Naive thymus-derived CD8-positive, alpha-beta T cell (primary cell): ENCODE measurements around the gene NT5C1A. TPM values are rescaled to one million over a fixed set of nuclear protein-coding genes. Genes with fewer than 3 reads are reported as not detected.

Experiments
- ATAC-seq, 2 donors: fragments of 150-1000 bp; cut with Tn5 transposase in 1 of 2; sonication (Bioruptor Pico), chemical (Tn5 transposase) in 1 of 2; 1 replicate in 1 of 2; 2 replicates in 1 of 2; pipeline ENCODE4 v1.10.0; 2021; ENCODE audit warnings: mild to moderate bottlenecking in 2 of 2, moderate library complexity in 2 of 2
- POLR2A ChIA-PET: fragments of 350-600 bp; sonication (Branson Sonifier 250); formaldehyde crosslinking; loops from one replicate; lab custom pipeline; 2021; ENCODE audit warnings: antibody characterized with exemption; lab: Charles Lee
- DNase-seq, 10 donors: peaks; one replicate each; pipeline versions ENCODE4 v3.0.0 to v3.0.0-alpha.2; 2020 to 2022
- H3K27ac Mint-ChIP-seq, 10 donors: one replicate each; pipeline ENCODE4 v1.8.0; 2020 to 2022; ENCODE audit warnings: mild to moderate bottlenecking in 10 of 10, mixed read lengths in 10 of 10, moderate library complexity in 4 of 10, inconsistent platforms in 1 of 10
- H3K27me3 Mint-ChIP-seq, 5 donors: one replicate each; pipeline ENCODE4 v1.8.0; 2021 to 2022; ENCODE audit warnings: mixed read lengths in 5 of 5
- H3K36me3 Mint-ChIP-seq, 3 donors: one replicate each; pipeline ENCODE4 v1.8.0; 2020 to 2022; ENCODE audit warnings: mixed read lengths in 3 of 3, mild to moderate bottlenecking in 2 of 3, inconsistent platforms in 1 of 3
- H3K4me1 Mint-ChIP-seq, 4 donors: one replicate each; pipeline ENCODE4 v1.8.0; 2021 to 2022; ENCODE audit warnings: mixed read lengths in 4 of 4
- H3K4me3 Mint-ChIP-seq, 10 donors: one replicate each; pipeline ENCODE4 v1.8.0; 2020 to 2022; ENCODE audit warnings: mild to moderate bottlenecking in 10 of 10, mixed read lengths in 10 of 10, moderate library complexity in 6 of 10, inconsistent platforms in 1 of 10
- H3K9me3 Mint-ChIP-seq, 9 donors: one replicate each; pipeline ENCODE4 v1.8.0; 2020 to 2022; ENCODE audit warnings: mixed read lengths in 9 of 9, mild to moderate bottlenecking in 3 of 9, inconsistent platforms in 1 of 9, moderate library complexity in 1 of 9
- polyA plus RNA-seq, 3 donors: library from polyadenylated mRNA; unstranded; fragments of 300-500 nt; fragmentation: Illumina TruSeq; gene quantifications; one replicate each; pipeline ENCODE4 v1.2.3, GENCODE V29; 2021
- total RNA-seq, 8 experiments: library from RNA in 2 of 8; stranded (reverse) in 2 of 8; gene quantifications; one replicate each; pipeline ENCODE4 v1.2.3 and lab custom pipeline; 2021 to 2026

NT5C1A gene
- total and polyA plus RNA-seq, 5 experiments from 2014 or later: 0.71 to 0.88 TPM; not detected in 3

DNA sequence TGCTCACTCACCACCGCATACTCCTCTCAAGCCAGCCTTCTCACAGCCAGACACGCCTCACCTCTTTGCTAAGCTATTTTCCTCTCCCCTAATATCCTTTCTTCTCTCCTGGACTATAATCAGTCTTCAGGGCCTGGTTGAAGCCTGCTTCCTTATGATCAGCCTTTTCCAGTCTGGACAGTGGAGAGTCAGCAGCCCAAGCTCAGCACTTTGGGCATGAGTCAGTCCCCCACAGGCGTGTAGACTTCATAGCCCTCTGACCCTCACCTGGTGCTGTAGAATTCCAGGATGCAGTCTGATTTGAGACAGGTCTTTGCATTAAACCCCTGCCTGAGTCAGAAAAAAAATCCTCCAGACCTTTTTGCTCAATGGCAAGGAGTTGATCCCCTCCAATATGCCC lies 16.8 kb upstream of the NT5C1A start:
- peak overlapping the region in 4 of 10 donors; percentile 25 to 69 (median 53) for H3K27ac Mint-ChIP-seq

DNA sequence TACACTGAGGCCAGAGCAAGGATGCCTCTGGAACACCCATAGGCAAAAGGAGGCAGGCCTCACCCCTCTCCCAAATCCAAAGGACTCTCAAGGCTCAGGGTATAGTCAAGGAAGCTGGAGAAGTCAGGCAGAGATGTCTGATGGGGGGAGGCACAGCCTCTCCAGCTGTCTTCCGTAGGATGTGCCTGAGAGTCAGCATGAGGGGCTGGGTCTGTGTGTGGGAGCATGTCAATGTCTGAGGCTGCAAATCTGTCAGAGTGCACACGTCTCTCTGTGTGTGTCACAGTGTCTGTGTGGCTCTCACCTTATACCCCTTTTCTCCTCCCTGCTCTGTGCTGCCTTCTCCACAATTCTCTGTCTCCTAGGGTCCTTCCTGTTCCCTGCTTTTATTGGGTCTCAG lies 15.3 kb upstream of the NT5C1A start:
- Mint-ChIP-seq H3K27me3 (peaks cover 2 to 32% (median 8%) of the 10 kb centered on the region in 5 donors), H3K36me3 (peaks cover 0 to 4% (median 0%) of the 10 kb centered on the region in 3 donors), H3K4me1 (peaks cover 29 to 50% (median 45%) of the 10 kb centered on the region in 4 donors), H3K4me3 (no peak overlapping the region), H3K9me3 (peaks cover 0 to 2% (median 0%) of the 10 kb centered on the region in 9 donors), H3K27ac (peak overlapping the region in 5 of 10 donors; percentile 3 to 81 (median 50))
- no peak for ATAC-seq
- POLR2A ChIA-PET: no interaction called here
- no peak for DNase-seq

More for the DNA sequence above, 16.8 kb upstream of the NT5C1A start:
- peaks cover 2 to 30% (median 8%) of the 10 kb centered on the region in 5 donors for H3K27me3 Mint-ChIP-seq
- H3K9me3 Mint-ChIP-seq: no peaks in the 10 kb centered on the region
- ATAC-seq (no peak), DNase-seq (no peak)
- H3K36me3 Mint-ChIP-seq: peaks cover 0 to 4% (median 0%) of the 10 kb centered on the region in 3 donors
- H3K4me3 Mint-ChIP-seq: peak overlapping the region in 2 of 10 donors; percentile 15 to 43
- POLR2A ChIA-PET: no interaction called here
- H3K4me1 Mint-ChIP-seq: peaks cover 29 to 49% (median 42%) of the 10 kb centered on the region in 4 donors

DNA sequence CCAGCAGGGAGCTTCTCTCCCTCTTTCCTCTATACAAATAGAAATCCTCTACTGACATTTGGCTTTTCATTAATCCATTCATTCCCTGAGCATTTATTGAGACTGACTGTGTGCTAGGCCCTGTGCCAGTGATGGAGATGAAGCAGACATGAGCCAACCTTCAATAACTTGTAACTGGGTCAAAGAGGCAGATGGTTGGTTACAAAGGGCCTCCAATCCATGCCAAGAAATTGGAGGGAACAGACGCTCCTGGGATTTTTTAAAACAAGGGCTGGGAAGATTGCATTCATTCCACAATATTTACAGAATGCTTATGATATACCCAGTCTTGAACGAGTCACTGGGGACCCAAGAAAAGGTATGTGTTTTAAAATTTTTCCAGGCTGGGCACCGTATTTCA lies 13.2 kb upstream of the NT5C1A start:
- ATAC-seq: no peak
- H3K4me3 Mint-ChIP-seq: peak overlapping the region in 8 of 10 donors; percentile 30 to 79 (median 58)
- peaks cover 2 to 30% (median 8%) of the 10 kb centered on the region in 5 donors for H3K27me3 Mint-ChIP-seq
- DNase-seq: no peak
- peaks cover 21 to 55% (median 43%) of the 10 kb centered on the region in 4 donors for H3K4me1 Mint-ChIP-seq
- peak overlapping the region in 6 of 10 donors; percentile 33 to 94 (median 70) for H3K27ac Mint-ChIP-seq
- peaks cover 0 to 2% (median 0%) of the 10 kb centered on the region in 9 donors for H3K9me3 Mint-ChIP-seq
- H3K36me3 Mint-ChIP-seq: peaks cover 0 to 4% (median 0%) of the 10 kb centered on the region in 3 donors
- POLR2A ChIA-PET: no interaction called here

DNA sequence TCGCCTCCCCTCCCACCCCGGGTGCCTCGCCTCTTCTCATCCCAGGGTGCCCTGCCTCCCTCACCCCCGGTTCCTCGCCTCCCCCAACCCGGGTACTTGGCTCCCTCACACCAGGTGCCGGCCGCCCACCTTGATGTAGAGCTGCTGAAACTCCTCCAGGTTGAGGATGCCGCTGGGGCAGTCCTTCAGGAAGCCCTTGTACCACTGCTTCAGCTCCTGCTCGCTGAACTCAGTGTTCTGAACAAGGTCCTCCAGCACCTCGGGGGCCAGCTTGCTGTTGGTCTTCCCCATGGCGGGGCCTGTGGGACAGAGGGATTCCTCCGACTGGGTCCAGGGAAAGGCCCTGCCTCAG lies 12.4 kb upstream of the NT5C1A start:
- H3K9me3 Mint-ChIP-seq: peaks cover 0 to 2% (median 0%) of the 10 kb centered on the region in 9 donors
- H3K4me3 Mint-ChIP-seq: peak overlapping the region in 7 of 10 donors; percentile 30 to 79 (median 59)
- peaks cover 0 to 4% (median 3%) of the 10 kb centered on the region in 3 donors for H3K36me3 Mint-ChIP-seq
- peaks cover 2 to 25% (median 8%) of the 10 kb centered on the region in 5 donors for H3K27me3 Mint-ChIP-seq
- ATAC-seq: no peak
- H3K4me1 Mint-ChIP-seq: peaks cover 18 to 48% (median 37%) of the 10 kb centered on the region in 4 donors
- DNase-seq: no peak
- H3K27ac Mint-ChIP-seq: peak overlapping the region; percentile 4 to 94 (median 82)
- POLR2A ChIA-PET: interaction anchor here (1.0 to 1.8 kb wide), 2 partner anchors 8 to 13 kb away, joined by 3 to 6 read pairs; partner anchors contain the start of genes HPCAL4 and NT5C1A

DNA sequence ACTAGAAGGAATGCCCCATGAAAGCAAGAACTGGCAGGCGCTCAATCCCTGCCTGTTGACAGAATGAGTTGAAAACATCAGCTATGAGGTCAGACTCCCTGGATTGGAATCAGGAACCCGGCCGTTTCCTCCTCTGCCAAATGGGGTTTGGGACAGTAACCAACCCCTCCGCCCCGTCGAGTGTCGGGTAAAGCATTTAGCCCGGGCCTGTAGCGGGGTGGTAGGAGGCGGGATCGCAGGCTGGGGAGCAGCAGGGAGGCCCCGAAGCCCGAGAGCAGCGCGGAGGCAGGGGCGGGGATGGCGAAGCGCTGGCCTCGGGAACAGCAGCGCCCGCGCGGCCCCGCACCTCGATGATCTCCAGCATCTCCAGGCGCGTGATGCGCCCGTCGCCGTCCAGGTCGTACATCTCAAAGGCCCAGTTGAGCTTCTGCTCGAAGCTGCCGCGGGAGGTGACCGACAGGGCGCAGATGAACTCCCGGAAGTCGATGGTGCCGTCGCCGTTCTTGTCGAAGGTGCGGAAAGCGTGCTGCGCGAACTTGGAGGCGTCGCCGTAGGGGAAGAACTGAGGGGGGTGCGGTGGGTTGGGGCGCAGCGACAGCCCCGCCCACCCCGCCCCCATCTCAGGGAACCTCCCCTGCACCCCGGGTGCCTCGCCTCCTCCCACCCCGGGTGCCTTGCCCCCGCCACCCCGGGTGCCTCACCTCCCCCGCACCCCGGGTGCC lies 11.8 kb upstream of the NT5C1A start:
- peaks cover 2 to 23% (median 8%) of the 10 kb centered on the region in 5 donors for H3K27me3 Mint-ChIP-seq
- peaks cover 18 to 47% (median 35%) of the 10 kb centered on the region in 4 donors for H3K4me1 Mint-ChIP-seq
- peak overlapping the region; percentile 47 to 73 (median 65) for H3K4me3 Mint-ChIP-seq
- H3K27ac Mint-ChIP-seq: peak overlapping the region in 8 of 10 donors; percentile 47 to 92 (median 83)
- peaks cover 0 to 2% (median 0%) of the 10 kb centered on the region in 9 donors for H3K9me3 Mint-ChIP-seq
- peaks cover 0 to 6% (median 4%) of the 10 kb centered on the region in 3 donors for H3K36me3 Mint-ChIP-seq
- POLR2A ChIA-PET: interaction anchor here (1.0 to 1.8 kb wide), 2 partner anchors 8 to 12 kb away, joined by 3 to 6 read pairs; partner anchors contain the start of genes HPCAL4 and NT5C1A
- DNase-seq (peak; percentile 25 to 84 (median 54)), ATAC-seq (peak; percentile 66 to 73)

DNA sequence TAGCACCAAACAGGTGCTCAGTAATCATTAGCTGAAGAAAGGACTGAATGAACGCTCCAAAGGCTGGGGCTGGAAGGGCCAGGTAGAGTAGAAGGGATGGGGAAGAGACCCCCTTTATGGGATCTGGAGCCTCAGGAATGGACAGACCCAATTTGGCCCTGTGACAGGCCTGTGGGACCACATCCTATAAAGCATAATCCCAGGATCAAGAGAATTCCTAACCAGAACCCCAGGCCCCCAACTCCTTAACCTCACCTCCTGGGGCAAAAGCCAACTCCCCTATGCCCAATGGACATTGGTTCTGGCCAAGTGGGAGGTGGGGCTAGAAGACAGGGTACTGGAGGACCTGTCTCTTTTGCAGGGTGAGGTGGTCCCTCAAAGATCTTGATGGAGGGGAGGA lies 10.1 kb upstream of the NT5C1A start:
- Mint-ChIP-seq H3K36me3 (peaks cover 0 to 6% (median 4%) of the 10 kb centered on the region in 3 donors), H3K27ac (peak overlapping the region in 5 of 10 donors; percentile 4 to 81 (median 73)), H3K9me3 (peaks cover 0 to 2% (median 0%) of the 10 kb centered on the region in 9 donors), H3K27me3 (peaks cover 0 to 16% (median 8%) of the 10 kb centered on the region in 5 donors), H3K4me3 (peak overlapping the region in 1 of 10 donors; percentile 8), H3K4me1 (peaks cover 14 to 35% (median 32%) of the 10 kb centered on the region in 4 donors)
- ATAC-seq (no peak), DNase-seq (no peak)
- POLR2A ChIA-PET: interaction anchor here (3.0 to 4.5 kb wide), 2 partner anchors 10 to 11 kb away, joined by 24 to 44 read pairs; partner anchors contain the start of genes HPCAL4 and NT5C1A

DNA sequence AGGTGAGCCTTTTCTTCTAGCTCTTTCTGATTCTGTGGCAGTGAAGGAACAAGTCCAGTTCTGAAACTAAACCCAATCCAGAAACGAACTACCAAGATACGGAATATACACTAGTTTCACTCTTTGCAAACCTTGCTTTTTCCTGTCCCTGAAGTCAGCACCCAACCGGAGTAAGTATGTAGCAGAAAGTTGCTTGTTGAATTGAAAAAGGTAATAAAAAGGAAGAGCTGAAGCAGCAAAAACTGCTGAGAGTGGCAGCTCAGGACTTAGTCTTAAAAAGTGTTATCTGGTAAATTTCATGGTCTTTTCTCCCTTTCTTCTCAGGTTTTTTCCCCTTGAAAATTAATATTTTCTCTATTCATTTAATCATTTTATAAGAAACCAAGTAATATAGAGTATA lies 9.4 kb upstream of the NT5C1A start:
- H3K36me3 Mint-ChIP-seq: peaks cover 0 to 6% (median 2%) of the 10 kb centered on the region in 3 donors
- H3K27ac Mint-ChIP-seq: peak overlapping the region in 9 of 10 donors; percentile 46 to 92 (median 81)
- DNase-seq (no peak), ATAC-seq (no peak)
- peak overlapping the region in 9 of 10 donors; percentile 43 to 79 (median 70) for H3K4me3 Mint-ChIP-seq
- POLR2A ChIA-PET: interaction anchor here (0.6 to 4.5 kb wide), 3 partner anchors 10 to 24 kb away, joined by 3 to 44 read pairs (median 24); partner anchors contain the start of genes HPCAL4 and NT5C1A
- peaks cover 0 to 2% (median 0%) of the 10 kb centered on the region in 9 donors for H3K9me3 Mint-ChIP-seq
- H3K27me3 Mint-ChIP-seq: peaks cover 0 to 15% (median 8%) of the 10 kb centered on the region in 5 donors
- peaks cover 12 to 34% (median 32%) of the 10 kb centered on the region in 4 donors for H3K4me1 Mint-ChIP-seq

DNA sequence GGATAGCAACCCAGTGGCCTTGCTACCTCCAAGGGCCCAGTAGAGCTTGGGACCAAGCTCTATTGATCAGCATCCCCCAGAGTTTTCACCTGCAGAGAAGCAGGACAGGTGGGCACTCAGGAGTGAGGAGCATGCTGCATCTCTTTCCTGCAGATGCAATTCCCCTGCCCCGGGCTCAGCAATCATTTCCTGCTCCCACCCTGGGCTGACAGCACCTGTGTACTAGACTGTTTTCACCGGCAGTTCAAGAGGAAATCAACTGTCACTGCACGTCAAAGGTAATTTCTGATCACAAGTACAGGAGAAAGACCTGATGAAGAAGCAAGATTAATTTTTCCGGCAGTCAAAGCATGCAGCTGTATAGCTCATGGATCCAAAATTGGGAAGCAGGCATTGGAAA lies 8.8 kb upstream of the NT5C1A start:
- Mint-ChIP-seq H3K36me3 (peaks cover 0 to 6% (median 0%) of the 10 kb centered on the region in 3 donors), H3K27ac (peak overlapping the region; percentile 46 to 92 (median 78)), H3K4me1 (peaks cover 11 to 34% (median 32%) of the 10 kb centered on the region in 4 donors), H3K4me3 (peak overlapping the region in 9 of 10 donors; percentile 43 to 79 (median 70)), H3K27me3 (peaks cover 0 to 14% (median 7%) of the 10 kb centered on the region in 5 donors), H3K9me3 (peaks cover 0 to 2% (median 0%) of the 10 kb centered on the region in 9 donors)
- ATAC-seq (peak; percentile 18 to 70), DNase-seq (peak in 3 of 10 donors; percentile 30 to 42 (median 33))
- POLR2A ChIA-PET: interaction anchor here (1.2 to 4.5 kb wide), 3 partner anchors 10 to 58 kb away, joined by 4 to 44 read pairs (median 24); partner anchors contain the start of genes HPCAL4, NT5C1A and PPIE

DNA sequence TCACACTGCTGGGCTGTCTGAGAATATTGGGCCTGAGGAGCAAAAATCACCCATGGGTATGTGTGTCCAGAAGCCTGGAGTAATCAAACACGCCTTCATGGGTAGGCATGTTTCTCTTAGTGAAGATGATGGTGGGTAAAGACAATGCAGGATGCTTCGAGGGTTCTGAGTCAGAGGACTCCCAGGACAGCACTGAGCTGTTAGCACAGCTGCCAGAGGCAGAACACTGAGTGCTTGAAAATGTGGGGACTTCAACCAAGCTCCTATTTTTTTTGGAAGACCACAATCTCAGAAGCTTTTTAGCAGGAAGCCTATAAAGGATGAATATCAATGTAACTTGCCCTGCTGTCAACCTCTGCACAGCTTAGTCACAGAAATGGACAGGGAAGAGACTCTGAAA lies 7.9 kb upstream of the NT5C1A start:
- H3K27ac Mint-ChIP-seq: peak overlapping the region in 6 of 10 donors; percentile 16 to 65 (median 48)

DNA sequence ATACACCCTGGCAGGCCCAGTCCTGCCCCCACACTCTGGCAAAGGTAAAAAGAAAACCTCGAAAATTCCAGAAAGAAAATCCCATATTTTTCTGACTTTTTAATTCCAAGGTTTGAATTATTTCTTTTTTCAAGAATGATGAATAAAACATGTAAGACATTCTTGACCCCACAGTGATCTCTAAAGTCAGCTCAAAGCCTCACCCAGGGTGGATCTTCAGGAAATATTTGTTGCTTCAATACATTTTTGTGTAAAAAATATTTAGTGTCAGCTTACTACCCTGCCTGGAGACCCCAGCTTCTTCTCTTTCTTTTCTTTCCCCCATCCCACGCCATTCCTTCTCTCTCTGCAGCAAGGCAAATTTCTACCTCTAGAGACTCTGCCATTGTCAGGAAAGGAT lies 7.0 kb upstream of the NT5C1A start:
- H3K4me1 Mint-ChIP-seq: peaks cover 6 to 27% (median 24%) of the 10 kb centered on the region in 4 donors
- POLR2A ChIA-PET: interaction anchor here (4.5 kb wide), 1 partner anchor 13 kb away, joined by 44 read pairs; the partner anchor contains the start of gene HPCAL4
- no peak for ATAC-seq
- peak overlapping the region in 3 of 10 donors; percentile 16 to 84 (median 49) for H3K27ac Mint-ChIP-seq
- H3K27me3 Mint-ChIP-seq: peaks cover 0 to 8% (median 0%) of the 10 kb centered on the region in 5 donors
- H3K36me3 Mint-ChIP-seq: peaks cover 0 to 6% (median 0%) of the 10 kb centered on the region in 3 donors
- no peak overlapping the region for H3K4me3 Mint-ChIP-seq
- no peak for DNase-seq
- H3K9me3 Mint-ChIP-seq: peaks cover 0 to 2% (median 0%) of the 10 kb centered on the region in 9 donors

More for the DNA sequence above, 7.9 kb upstream of the NT5C1A start:
- peaks cover 9 to 32% (median 29%) of the 10 kb centered on the region in 4 donors for H3K4me1 Mint-ChIP-seq
- peaks cover 0 to 11% (median 4%) of the 10 kb centered on the region in 5 donors for H3K27me3 Mint-ChIP-seq
- peaks cover 0 to 2% (median 0%) of the 10 kb centered on the region in 9 donors for H3K9me3 Mint-ChIP-seq
- DNase-seq (no peak), ATAC-seq (no peak)
- POLR2A ChIA-PET: interaction anchor here (1.2 to 4.5 kb wide), 3 partner anchors 9 to 59 kb away, joined by 4 to 44 read pairs (median 24); partner anchors contain the start of genes HPCAL4, NT5C1A and PPIE
- no peak overlapping the region for H3K4me3 Mint-ChIP-seq
- H3K36me3 Mint-ChIP-seq: peaks cover 0 to 6% (median 0%) of the 10 kb centered on the region in 3 donors

DNA sequence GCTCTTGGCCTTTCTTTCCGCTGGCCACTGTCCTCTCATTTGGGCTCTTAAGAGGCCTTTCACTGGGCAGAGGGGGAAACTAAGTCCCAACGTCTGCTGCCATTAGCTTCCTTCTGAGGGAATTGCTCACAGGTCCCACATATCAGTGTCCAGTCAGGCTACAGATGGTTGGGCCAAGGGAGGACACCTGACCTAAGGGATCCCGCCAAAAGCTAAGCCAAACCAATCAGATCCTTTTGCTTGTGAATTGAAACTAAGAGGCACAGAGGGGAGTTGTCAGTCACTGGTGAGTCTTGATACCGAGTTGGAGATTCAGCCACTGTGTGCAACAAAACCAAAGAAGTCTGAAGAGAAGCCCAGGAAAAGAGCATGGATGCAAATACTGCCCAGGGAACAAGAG lies 5.7 kb upstream of the NT5C1A start:
- H3K27ac Mint-ChIP-seq: peak overlapping the region in 2 of 10 donors; percentile 42 to 43

More for the DNA sequence above, 5.7 kb upstream of the NT5C1A start:
- H3K27me3 Mint-ChIP-seq: peaks cover 0 to 10% (median 4%) of the 10 kb centered on the region in 5 donors
- no peak overlapping the region for H3K4me3 Mint-ChIP-seq
- peaks cover 0 to 6% (median 0%) of the 10 kb centered on the region in 3 donors for H3K36me3 Mint-ChIP-seq
- peaks cover 3 to 27% (median 18%) of the 10 kb centered on the region in 4 donors for H3K4me1 Mint-ChIP-seq
- H3K9me3 Mint-ChIP-seq: no peaks in the 10 kb centered on the region
- ATAC-seq (no peak), DNase-seq (no peak)
- POLR2A ChIA-PET: interaction anchor here (1.2 kb wide), 1 partner anchor 14 kb away, joined by 3 read pairs; the partner anchor contains the start of gene HPCAL4
